Measurements from ENCODE around the gene TMEM151A.

DNA sequence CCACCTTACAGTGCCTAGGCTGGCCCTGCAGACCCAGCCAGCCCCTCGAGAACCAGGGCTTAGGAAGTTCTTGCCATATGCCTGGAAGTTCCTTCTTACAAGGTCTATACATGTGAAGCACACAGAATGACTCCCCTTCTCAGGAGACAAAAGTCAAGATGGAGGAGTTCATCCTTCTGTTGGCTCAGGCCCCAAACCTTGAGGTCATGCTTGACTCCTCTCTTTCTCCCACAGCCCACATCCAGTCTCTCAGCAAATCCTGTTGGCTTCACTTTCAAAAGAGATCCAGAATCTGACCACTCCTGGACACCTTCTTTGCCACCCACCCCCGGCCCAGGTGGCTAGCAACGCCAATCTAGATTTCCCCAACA is 26.9 kb downstream of the TMEM151A start:
- TF ChIP-seq, protein P1, sequence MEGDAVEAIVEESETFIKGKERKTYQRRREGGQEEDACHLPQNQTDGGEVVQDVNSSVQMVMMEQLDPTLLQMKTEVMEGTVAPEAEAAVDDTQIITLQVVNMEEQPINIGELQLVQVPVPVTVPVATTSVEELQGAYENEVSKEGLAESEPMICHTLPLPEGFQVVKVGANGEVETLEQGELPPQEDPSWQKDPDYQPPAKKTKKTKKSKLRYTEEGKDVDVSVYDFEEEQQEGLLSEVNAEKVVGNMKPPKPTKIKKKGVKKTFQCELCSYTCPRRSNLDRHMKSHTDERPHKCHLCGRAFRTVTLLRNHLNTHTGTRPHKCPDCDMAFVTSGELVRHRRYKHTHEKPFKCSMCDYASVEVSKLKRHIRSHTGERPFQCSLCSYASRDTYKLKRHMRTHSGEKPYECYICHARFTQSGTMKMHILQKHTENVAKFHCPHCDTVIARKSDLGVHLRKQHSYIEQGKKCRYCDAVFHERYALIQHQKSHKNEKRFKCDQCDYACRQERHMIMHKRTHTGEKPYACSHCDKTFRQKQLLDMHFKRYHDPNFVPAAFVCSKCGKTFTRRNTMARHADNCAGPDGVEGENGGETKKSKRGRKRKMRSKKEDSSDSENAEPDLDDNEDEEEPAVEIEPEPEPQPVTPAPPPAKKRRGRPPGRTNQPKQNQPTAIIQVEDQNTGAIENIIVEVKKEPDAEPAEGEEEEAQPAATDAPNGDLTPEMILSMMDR (IDR thresholded peaks at IDR 0.05) = no peak
- TF ChIP-seq POLR2A (IDR thresholded peaks at IDR 0.05) = no peak
